SJSA1 (cell line): ENCODE results near the gene DGKI. TPM values are rescaled to one million over a fixed set of nuclear protein-coding genes. Genes with fewer than 3 reads are reported as not detected.

Experiments used
- DNase-seq, 2 experiments: peaks; one replicate each; pipeline ENCODE4 v3.0.0-alpha.2; 2015 to 2020; ENCODE audit warnings: low spot score in 2 of 2, low read depth in 1 of 2
- H3K27ac ChIP-seq: fragments of 250-450 bp; sonication (Bioruptor Pico); 2 replicates; pipeline ENCODE4 v1.5.1; 2020; ENCODE audit warnings: mild to moderate bottlenecking, moderate library complexity
- H3K27me3 ChIP-seq: fragments of 250-450 bp; sonication (Bioruptor Pico); replicated peaks from 2 replicates; pipeline ENCODE4 v1.5.1; 2020; ENCODE audit warnings: mild to moderate bottlenecking, moderate library complexity
- H3K36me3 ChIP-seq: fragments of 250-450 bp; sonication (Bioruptor Pico); 2 replicates; pipeline ENCODE4 v1.5.1; 2020; ENCODE audit warnings: mild to moderate bottlenecking
- H3K4me1 ChIP-seq: fragments of 250-450 bp; sonication (Bioruptor Pico); replicated peaks from 2 replicates; pipeline ENCODE4 v1.6.1; 2021; ENCODE audit warnings: mild to moderate bottlenecking
- H3K4me3 ChIP-seq: fragments of 250-450 bp; sonication (Bioruptor Pico); 2 replicates; pipeline ENCODE4 v1.5.1; 2020; ENCODE audit warnings: mild to moderate bottlenecking
- H3K9me3 ChIP-seq: fragments of 250-450 bp; sonication (Bioruptor Pico); replicated peaks from 2 replicates; pipeline ENCODE4 v1.5.1; 2020; ENCODE audit warnings: mild to moderate bottlenecking
- total RNA-seq: library from RNA; depleted of rRNA; stranded (reverse); fragments of >200 nt; shearing (Covaris generic); gene quantifications from 2 replicates; pipeline ENCODE4 v1.2.3, GENCODE V29; 2014

Gene DGKI
- total RNA-seq, 1 experiment from 2014 or later = 1.6 TPM

GRCh38 chr7:137862358-137862757, 15.6 kb upstream of the DGKI start:
- Histone ChIP-seq H3K4me1 (no peaks in the 10 kb centered on the region), H3K4me3 (no peak overlapping the region), H3K27ac (no peak overlapping the region), H3K9me3 (peaks cover 5% of the 10 kb centered on the region), H3K36me3 (no peaks in the 10 kb centered on the region; the same call in 1 of the 2 replicates), H3K27me3 (no peaks in the 10 kb centered on the region)
- DNase-seq = no peak

- H3K9me3 ChIP-seq = no peaks in the 10 kb centered on the region
- H3K27ac ChIP-seq = no peak overlapping the region
- H3K4me3 ChIP-seq = no peak overlapping the region
- no peaks in the 10 kb centered on the region for H3K4me1 ChIP-seq
- DNase-seq = no peak
- H3K27me3 ChIP-seq = 0 out of 2 replicates have a peak, but pooled peaks cover 4% of the 10 kb centered on the region
- H3K36me3 ChIP-seq = no peaks in the 10 kb centered on the region; the same call in 1 of the 2 replicates
These were observed 13.8 kb upstream of the DGKI start for GRCh38 chr7:137860542-137860941.

GRCh38 chr7:137853053-137853452, 6.3 kb upstream of the DGKI start:
- no peak for DNase-seq
- no peak overlapping the region for H3K4me3 ChIP-seq

GRCh38 chr7:137852108-137852507, 5.3 kb upstream of the DGKI start:
- Histone ChIP-seq H3K27ac (no peak overlapping the region), H3K9me3 (0 out of 2 replicates have a peak, but pooled peaks cover 3% of the 10 kb centered on the region), H3K27me3 (peaks cover 25% of the 10 kb centered on the region), H3K4me3 (no peak overlapping the region), H3K36me3 (no peaks in the 10 kb centered on the region), H3K4me1 (peaks cover 4% of the 10 kb centered on the region)
- DNase-seq = no peak

More at GRCh38 chr7:137853053-137853452, 6.3 kb upstream of the DGKI start:
- Histone ChIP-seq H3K36me3 (no peaks in the 10 kb centered on the region), H3K4me1 (no peaks in the 10 kb centered on the region), H3K27ac (no peak overlapping the region), H3K9me3 (no peaks in the 10 kb centered on the region), H3K27me3 (peaks cover 16% of the 10 kb centered on the region)

- 0 out of 2 replicates have a peak, but pooled peaks cover 3% of the 10 kb centered on the region for H3K9me3 ChIP-seq
- no peaks in the 10 kb centered on the region for H3K36me3 ChIP-seq
- peaks cover 31% of the 10 kb centered on the region for H3K27me3 ChIP-seq
- peaks cover 11% of the 10 kb centered on the region for H3K4me1 ChIP-seq
- no peak overlapping the region for H3K4me3 ChIP-seq
- H3K27ac ChIP-seq = no peak overlapping the region
- DNase-seq = no peak
These were observed 4.5 kb upstream of the DGKI start for GRCh38 chr7:137850972-137851945.

GRCh38 chr7:137850571-137850970, 3.8 kb upstream of the DGKI start:
- H3K36me3 ChIP-seq = no peaks in the 10 kb centered on the region
- peaks cover 34% of the 10 kb centered on the region for H3K27me3 ChIP-seq
- H3K4me3 ChIP-seq = no peak overlapping the region
- no peak overlapping the region for H3K27ac ChIP-seq
- H3K9me3 ChIP-seq = 0 out of 2 replicates have a peak, but pooled peaks cover 3% of the 10 kb centered on the region
- H3K4me1 ChIP-seq = peaks cover 14% of the 10 kb centered on the region
- DNase-seq = no peak

- Histone ChIP-seq H3K27ac (no peak overlapping the region), H3K4me1 (peaks cover 14% of the 10 kb centered on the region), H3K9me3 (0 out of 2 replicates have a peak, but pooled peaks cover 3% of the 10 kb centered on the region), H3K4me3 (no peak overlapping the region), H3K36me3 (no peaks in the 10 kb centered on the region), H3K27me3 (peaks cover 49% of the 10 kb centered on the region)
- no peak for DNase-seq
These were observed 1.3 kb upstream of the DGKI start for GRCh38 chr7:137848095-137848494.

GRCh38 chr7:137847568-137848050, 835 bp upstream of the DGKI start:
- DNase-seq = no peak
- Histone ChIP-seq H3K4me1 (peaks cover 14% of the 10 kb centered on the region), H3K4me3 (no peak overlapping the region), H3K27ac (no peak overlapping the region), H3K36me3 (no peaks in the 10 kb centered on the region), H3K27me3 (peaks cover 49% of the 10 kb centered on the region), H3K9me3 (0 out of 2 replicates have a peak, but pooled peaks cover 3% of the 10 kb centered on the region)

- Histone ChIP-seq H3K36me3 (no peaks in the 10 kb centered on the region), H3K27ac (no peak overlapping the region), H3K4me1 (peaks cover 14% of the 10 kb centered on the region), H3K4me3 (peak overlapping the region; percentile 8; the same call in 1 of the 2 replicates), H3K27me3 (peaks cover 59% of the 10 kb centered on the region), H3K9me3 (0 out of 2 replicates have a peak, but pooled peaks cover 3% of the 10 kb centered on the region)
- DNase-seq = no peak
These were observed 286 bp downstream of the DGKI start for GRCh38 chr7:137846549-137846826.

GRCh38 chr7:137844677-137845425, 1.9 kb downstream of the DGKI start:
- no peak overlapping the region for H3K27ac ChIP-seq
- H3K9me3 ChIP-seq = 0 out of 2 replicates have a peak, but pooled peaks cover 3% of the 10 kb centered on the region
- no peak overlapping the region for H3K4me3 ChIP-seq
- H3K4me1 ChIP-seq = peaks cover 14% of the 10 kb centered on the region
- H3K27me3 ChIP-seq = peaks cover 63% of the 10 kb centered on the region
- no peaks in the 10 kb centered on the region for H3K36me3 ChIP-seq
- no peak for DNase-seq

GRCh38 chr7:137839903-137840779, 6.6 kb downstream of the DGKI start:
- H3K36me3 ChIP-seq = no peaks in the 10 kb centered on the region
- peaks cover 15% of the 10 kb centered on the region for H3K4me1 ChIP-seq
- H3K4me3 ChIP-seq = no peak overlapping the region
- no peak overlapping the region for H3K27ac ChIP-seq
- peaks cover 25% of the 10 kb centered on the region for H3K27me3 ChIP-seq
- no peaks in the 10 kb centered on the region for H3K9me3 ChIP-seq
- no peak for DNase-seq

GRCh38 chr7:137838706-137839315, 8.0 kb downstream of the DGKI start:
- DNase-seq = no peak
- peaks cover 16% of the 10 kb centered on the region for H3K27me3 ChIP-seq
- H3K27ac ChIP-seq = no peak overlapping the region
- H3K36me3 ChIP-seq = no peaks in the 10 kb centered on the region
- H3K4me1 ChIP-seq = peaks cover 17% of the 10 kb centered on the region
- no peaks in the 10 kb centered on the region for H3K9me3 ChIP-seq
- no peak overlapping the region for H3K4me3 ChIP-seq
